GM19043 (cell line): ENCODE measurements around the gene SOWAHA.

Experiments
- ATAC-seq: cut with Tn5 transposase; IDR thresholded peaks from one replicate; pipeline ENCODE4 v1.9.1; 2021; ENCODE audit warnings: low read depth; ENCODE audit not compliant: unreplicated experiment

The SOWAHA gene

DNA sequence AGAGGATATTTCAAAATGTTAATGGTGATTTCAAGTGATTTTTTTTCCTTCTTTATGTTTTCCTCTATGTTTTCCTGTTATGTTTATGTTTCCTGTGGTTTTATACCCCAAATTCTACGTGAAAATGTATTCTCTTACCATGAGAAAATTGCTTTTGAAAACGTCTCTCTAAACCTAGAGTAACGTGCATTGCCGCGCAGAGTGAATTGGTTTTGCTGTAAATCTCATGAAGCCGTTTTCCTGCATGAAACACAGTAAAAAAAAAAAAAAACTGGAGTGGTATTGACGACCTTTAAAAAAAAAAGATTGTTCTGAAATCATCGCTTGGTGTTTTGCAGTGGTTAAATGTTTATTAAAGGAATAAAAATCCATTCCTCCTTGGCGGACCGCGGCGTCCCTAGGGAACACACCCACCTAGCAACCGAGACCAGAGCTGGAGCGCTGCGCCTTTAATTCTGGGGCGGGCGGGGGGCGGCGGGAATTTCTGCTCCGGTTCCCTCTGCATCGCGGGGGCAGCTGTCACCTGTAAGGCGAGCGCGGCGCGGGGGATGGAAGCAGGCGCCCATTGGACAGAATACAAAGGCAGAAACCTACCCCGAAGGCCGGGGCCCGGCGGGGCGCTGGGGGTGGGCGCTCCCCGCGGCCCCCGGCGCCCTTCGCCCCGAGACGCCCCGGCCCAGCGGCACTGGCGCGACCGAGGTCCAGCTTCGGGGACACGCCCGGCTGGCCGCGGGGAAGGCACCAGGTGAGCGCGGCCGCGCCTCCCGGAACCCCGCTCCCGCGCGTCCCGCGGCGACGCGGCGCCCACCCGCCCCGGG lies at the start of gene SOWAHA:
Gene SOWAHA, plus strand, starts transcription at position 522 of the 818 bp plus-strand sequence. CDS start 320 bp downstream, outside the sequence.
- ATAC-seq = no peak

DNA sequence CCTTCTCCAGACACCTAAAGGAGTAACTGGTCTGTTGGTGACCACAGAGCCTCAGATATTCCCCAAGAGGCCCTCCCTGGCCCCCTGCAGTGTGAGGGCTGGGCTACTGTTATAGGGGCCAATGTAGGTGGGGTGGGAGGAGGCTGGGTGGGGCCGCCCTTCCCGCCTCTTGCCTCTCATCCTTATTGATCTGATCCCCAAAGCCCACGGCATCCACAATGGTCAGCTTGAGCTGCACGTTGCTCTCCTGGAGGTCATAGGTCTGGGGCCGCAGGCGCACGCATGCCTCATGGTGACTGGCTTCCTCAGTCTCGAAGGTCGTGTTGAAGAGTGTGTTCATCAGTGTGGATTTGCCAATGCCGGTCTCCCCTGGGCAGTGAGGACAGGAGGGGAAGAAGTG lies 49.1 kb upstream of the SOWAHA start:
- no peak for ATAC-seq

DNA sequence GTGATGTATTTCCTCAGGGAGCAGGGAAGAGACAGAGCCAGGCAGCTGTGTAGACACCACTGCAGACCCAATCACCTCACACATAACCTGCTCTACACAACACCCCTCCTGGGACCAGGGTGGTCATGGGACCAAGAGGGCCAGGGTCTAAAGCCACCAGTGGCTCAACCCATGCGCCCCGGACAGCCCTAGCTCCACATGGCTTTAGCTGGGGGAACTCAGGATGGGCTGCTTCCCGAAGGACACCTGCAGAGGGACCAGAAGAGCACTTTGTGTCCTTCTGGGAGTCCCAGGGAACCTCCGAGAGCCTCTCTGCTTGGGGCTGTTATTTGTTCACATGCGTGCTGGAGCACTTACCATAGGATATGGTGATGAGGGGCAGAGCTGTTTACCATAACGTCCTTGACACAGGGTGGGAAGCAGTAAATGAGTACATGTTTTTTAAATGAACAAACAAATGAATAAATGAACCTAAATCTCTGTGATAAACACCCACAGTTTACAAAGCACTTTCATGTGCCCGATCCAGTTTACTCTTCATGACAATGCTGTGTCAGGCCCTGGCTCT lies 48.3 kb upstream of the SOWAHA start:
- no peak for ATAC-seq

DNA sequence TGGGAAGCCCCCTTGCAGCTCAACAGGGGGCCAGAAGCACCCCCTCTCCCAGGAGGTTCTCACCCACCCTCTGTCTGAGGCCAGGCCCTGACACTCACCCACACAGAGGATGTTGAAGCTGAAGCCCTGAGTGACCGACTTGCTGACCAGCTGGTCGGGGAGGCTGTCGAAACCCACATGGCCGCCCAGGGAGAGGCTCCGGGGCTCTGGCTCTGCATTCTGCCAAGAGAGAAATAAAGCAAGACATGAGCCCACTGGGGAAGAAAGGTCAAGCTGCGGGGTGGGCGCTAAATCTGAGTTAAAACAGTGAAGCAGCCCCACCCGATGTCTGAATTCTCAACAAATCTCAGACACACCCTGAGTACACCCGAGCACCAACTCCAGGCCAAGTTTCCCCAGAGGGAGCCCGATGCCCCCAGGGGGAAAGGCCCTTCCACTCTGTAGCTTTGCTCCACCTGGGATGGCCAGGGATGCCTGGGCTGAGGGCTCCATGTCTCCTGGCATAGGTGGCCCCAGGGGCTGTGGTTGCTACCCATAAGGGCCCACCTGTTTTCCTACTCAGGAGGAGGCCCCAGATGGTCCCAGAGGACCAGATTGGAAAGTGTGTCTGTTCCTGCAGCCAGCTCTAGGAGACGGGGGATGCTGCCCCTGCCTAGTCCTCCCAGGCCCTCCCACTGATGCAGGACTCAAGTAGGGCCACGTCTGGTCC lies 47.6 kb upstream of the SOWAHA start:
- ATAC-seq = no peak

DNA sequence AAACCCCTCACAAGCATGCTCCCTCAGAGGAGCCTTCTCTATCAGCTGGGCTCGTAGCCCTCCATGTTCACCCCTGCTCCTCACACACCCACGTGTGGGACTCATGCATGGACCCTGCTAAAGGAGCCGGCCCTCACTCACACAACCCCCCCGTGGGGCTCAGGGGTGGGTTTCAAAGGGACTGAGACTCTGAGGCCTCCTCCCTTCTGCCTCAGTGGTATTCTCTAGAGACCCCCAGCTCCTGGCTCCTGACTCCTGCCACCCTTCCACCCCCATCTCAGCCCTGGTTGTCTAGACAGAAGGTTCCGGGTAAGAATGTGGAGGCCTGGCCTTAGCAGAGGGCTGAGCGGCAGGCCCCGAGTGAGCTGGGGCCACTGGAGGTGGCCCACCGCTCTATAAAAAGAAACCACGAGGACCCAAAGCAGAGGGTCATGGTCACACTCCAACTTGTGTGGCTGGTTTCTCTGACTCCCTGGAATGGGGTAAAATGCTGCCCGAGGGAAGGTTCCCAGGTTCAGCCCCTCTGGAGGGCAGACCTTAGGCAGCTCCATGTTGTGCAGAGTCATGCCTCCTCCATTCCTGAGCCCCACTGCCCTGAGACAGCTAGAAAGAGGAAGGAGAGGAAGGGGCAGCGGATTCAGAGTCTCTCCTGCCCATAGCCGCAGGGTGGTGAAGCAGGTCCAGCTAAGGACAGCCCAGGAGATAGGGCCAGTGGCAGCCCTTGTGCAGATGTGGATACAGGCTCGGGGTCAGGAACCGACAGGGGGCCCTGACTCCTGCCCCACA lies 46.9 kb upstream of the SOWAHA start:
- no peak for ATAC-seq

DNA sequence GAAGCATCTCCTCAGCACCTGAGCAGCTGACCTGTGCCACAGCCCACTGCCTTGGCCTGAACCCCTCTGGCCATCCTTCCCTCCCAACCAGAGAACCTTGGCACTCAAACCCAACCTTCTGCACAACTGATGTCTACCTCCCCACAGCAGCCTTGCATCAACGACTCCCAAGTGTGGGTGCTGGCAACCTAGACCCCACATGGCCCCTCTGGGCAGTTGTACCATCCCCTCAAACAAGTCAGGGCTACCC lies 46.4 kb upstream of the SOWAHA start:
- no peak for ATAC-seq

DNA sequence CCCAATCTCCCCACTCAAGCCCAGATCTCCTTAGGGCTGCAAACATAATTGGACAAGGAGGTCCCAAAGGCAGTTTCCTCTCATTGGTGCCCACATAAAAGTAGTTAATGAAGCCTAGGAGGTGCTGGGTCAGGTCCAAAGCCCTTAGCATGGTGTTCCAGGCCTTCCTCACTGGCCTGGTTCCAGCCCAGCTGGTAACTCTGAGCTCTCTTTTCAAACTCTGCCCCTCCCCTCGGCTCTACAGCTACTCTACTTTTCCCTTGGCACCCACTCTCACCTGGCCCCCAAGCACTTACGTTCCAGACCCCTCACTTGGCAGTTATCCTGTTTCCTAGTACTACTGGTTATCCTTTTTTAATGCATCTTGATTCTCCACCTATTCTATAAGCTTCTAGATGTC lies 46.0 kb upstream of the SOWAHA start:
- no peak for ATAC-seq

DNA sequence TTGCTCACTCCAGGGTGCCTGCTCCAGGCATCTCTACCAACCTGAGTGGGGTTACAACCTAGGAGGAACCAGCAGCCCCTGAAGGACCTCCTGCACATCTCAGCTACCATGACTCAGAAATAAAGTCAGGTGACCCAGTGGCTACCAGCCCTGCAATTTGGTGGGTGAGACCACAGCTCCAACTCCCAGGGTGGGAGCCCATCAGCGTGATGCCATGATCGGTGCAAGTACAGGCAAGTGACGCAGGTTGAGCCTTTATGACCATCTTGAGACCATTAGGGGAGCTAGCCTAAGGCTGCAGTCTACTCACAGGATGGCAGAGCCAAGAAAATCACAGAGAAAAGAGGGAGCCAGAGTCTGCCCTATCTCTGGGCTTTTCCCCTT lies 44.6 kb upstream of the SOWAHA start:
- ATAC-seq = no peak

DNA sequence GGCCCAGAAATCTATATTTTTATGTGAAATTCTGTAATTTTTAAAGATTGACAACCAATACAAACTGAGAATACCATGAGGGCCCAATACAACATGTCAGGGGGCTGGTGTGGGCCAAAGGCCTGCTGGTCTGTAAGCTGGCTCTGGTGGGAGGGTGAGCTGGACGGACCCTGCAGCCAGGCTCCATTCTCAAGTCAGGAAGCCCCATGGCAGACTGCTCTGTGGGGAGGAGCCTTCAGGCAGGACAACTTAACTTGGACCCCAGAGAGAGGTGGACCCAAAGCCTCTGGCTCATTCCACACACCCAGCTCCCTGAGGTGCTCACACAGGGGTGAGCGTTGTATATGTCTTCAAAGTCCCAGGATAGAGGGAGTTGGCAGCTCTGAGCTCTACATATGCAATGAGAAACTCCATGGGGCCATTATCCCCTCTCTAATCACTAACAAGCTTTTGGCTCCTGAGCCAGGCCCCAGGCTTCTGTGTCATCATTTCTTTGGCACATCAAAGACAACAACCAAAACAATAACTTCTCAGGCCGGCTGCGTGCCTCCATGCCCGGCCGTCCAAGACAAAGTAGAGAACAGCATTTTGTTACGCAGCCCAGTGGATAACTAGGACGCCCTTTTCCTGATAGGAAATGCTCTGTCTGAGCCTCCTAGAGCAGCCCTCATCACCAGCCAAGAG lies 42.5 kb upstream of the SOWAHA start:
- ATAC-seq = no peak

DNA sequence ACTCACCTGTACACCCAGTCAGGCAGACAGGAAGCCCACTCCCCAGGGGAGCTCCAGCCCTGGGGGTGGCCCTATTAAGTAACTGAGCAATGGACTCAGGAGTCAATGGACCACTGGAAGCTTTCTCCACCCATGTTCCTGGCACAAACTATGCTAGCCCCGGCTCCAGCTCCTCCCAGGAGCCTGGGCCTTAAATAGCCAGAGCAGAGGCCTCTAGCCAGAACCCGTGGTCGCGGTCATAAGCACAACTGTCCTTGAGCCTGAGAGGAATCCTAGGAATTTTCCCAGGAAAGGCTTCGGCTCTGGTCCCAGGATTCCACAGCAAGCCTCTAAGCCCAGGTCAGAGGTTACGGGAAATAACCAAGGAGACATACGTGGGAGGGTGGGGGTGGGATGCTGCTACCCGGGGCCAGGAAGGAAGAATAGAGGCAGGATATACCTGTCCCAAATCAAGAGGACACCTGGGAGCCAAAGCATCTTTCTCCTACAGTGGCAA lies 41.6 kb upstream of the SOWAHA start:
- no peak for ATAC-seq

DNA sequence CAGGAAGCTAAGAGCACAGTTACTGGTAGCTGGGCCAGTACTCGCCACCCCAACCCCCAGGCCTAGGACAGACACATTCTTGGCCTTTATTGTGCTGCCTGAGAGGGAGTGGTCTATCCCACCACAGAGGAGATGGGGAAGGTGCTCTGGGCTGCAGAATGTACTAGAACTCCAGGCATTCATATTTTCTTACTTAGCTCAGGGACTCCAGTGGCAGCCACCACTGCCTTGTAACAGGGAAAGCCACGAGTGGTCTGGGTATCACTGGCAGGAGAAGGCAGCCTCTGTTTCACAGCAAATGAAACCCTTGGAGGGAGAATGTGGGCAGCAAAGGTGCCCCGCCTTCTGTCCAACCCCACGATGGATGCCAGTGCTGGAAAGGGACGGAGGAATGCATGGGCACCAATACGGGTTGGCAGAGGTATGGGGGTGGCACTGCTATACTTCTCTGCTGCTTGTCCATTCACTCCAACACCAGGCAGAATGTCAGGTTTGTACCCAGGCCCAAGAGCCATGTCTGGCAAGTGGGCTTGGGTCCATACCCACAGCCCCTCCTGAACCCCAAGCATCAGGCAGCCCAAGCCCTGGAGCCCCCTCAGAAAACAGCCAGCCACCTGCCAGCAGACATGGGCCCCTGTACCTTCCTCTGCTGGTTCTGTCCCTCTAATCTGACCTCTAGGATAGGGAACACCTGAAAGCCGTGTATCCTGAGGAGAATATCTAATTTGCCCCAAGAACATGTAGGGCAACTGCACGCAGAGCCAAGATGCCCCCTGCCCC lies 40.6 kb upstream of the SOWAHA start:
- no peak for ATAC-seq

DNA sequence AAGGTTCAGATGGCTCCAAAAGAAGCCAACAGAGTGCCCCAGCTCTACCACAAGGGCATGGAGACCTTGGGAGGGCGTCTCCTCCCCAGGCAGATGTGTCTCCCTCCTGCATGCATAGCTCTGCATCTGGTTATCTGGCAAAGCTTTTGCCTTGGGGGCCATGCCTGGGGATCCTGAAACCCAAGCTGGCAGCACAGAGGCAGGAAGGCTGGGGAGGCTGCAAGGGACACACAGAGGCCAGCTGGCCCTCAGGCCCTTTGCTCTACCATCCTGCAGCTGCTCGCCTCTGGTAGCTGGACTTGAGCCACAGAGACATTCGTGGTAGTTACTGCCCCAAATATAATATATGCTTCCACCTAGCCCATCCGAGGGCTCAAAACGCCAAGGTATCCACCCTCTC lies 40.0 kb upstream of the SOWAHA start:
- no peak for ATAC-seq

DNA sequence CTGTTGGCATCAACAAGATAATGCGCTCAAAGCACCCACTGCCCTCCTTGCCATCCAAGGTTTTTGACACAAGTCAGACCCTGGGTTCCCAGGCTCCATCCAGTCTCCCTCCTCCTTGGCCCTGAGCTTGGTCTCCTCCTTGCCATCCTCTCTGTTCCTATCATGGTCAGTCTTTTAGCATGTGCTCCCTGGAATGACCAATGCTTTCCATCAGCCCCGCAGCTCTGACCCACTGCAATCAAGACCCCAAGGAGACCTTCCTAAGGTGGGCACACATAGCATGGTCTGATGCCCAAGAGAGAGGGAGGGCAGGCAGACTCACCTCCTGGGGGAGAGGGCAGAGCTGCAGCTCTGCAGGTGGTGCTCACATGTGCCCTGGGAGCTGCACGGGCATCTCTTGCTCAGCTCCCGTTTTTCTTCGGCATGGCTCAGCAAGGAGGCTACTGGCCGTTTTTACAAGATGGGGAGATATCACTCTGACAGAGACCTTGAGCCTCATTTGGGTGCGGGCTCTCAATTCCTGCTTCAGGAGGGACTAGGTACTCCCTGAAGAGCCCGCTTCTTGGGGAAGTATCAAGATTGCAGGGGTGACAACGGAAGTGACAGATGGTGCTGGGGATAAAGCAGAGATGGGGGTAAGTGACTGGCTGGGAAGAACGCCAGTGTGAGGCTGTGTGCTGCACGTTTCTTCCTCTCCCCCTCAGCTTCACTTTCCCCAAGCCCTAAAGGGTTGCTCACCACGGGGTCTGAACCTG lies 39.3 kb upstream of the SOWAHA start:
- ATAC-seq = no peak

DNA sequence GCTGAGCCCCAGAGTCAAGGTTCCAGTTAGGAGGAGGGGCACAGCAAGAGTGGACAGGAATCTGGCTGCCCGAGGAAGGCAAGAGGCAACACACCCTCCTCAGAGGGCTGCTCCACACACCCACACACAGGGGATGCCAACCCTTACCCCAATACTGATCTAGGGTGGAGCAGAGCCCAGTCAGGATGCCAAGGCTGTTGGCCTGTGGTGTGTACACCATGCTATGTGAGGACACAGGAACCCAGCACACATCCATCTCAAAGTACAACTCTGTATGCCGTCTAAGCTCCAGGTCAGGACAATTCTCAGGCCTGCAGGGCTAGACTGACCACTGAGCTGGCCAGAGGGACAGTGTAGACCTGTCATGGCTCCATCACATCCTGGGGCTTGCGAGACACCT lies 38.7 kb upstream of the SOWAHA start:
- no peak for ATAC-seq

DNA sequence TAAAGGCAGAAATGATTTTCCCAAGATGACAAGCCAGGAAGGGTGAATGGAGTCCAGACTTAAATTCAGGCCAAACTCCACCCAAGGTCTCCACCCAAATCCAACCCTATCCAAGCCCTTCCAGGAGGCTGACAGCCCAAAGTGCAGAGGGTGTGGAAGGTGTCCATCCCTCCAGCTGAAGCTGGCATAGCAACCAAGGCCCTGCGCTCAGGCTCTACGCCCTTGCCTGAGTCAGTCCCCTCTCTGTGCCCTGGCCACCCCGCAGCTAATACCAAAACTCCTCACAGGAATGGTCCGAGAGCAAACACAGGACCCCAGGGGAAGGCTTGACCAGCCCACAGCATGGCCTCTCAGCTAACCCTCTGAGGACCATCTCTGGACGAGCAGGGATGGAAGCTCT lies 38.2 kb upstream of the SOWAHA start:
- no peak for ATAC-seq

DNA sequence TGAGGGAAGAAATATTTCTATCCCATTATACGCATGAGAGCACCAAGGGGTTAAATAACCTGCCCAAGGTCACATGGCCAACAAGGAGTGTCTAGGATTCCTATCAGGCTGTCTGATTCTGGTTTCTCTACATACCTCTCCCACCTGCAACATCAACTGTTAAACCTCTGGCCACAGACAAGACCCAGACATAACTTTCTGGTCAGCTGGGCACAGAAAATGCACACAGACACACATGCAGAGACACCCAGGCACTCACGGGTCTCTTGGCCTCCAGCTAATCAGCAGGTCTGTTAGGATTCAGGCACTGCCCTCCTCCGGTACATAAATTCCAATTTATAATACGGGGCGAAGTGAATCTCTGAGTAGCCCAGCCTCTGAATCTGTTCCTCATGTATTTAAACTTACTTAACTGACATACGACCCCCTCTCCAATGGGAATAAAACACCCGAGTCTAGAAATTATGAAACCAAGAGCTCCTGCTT lies 37.6 kb upstream of the SOWAHA start:
- ATAC-seq = no peak

DNA sequence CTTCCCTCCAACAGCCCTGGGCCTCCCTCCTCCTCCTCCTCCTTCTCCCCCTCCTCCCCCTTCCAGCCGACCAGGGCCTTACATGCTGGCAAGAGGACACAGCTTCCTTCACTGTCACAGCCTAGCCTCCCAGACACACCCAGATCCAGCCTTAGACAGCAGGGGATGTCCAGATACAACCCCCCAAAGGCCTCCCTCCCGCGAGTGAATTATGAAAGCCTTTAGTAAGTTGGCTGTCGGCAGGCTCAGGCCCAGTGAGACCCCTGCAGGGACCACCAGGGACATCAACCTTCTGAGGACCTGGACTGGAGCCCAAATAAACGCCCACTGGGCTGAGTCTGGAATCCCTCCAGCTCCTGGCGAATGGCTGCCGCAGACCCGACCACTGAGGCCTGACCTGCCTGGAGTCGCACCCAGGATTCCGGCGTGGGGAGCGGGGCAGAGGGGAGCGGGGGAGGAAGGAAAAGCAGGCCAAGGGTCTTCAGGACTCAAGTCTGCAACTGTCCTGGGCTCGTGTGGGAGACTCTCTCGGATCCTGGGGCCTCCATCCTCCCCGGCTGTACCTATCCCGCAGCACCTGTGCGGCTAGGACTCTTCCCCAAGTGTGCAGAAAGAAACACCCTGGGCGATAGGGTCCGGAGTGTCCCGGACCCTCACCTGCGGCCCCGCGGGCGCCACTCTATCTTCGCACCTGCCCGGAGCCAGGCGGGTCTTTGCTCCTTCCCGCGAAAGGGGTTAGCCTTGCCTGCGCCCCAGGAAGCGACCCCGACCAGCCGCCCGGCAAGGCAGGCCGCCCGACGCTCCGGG lies 36.8 kb upstream of the SOWAHA start:
- peak; percentile 15 for ATAC-seq

DNA sequence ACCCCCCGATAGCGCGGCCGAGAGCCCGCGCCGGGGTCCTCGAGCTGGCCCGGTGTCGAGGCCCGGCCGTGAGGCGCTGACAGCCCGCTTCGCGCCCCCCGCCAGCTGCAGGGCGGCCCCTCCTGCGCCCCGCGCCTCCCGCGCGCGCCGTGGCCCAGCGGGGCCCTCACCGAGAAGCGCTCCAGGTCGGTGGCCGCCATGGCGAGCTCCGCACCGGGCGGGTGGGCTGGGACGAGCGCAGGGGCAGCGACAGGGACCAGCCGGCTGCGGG lies 36.2 kb upstream of the SOWAHA start:
- peak; percentile 33 for ATAC-seq
